ENCODE results near the gene PTAFR.

The PTAFR gene, protein sequence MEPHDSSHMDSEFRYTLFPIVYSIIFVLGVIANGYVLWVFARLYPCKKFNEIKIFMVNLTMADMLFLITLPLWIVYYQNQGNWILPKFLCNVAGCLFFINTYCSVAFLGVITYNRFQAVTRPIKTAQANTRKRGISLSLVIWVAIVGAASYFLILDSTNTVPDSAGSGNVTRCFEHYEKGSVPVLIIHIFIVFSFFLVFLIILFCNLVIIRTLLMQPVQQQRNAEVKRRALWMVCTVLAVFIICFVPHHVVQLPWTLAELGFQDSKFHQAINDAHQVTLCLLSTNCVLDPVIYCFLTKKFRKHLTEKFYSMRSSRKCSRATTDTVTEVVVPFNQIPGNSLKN

DNA sequence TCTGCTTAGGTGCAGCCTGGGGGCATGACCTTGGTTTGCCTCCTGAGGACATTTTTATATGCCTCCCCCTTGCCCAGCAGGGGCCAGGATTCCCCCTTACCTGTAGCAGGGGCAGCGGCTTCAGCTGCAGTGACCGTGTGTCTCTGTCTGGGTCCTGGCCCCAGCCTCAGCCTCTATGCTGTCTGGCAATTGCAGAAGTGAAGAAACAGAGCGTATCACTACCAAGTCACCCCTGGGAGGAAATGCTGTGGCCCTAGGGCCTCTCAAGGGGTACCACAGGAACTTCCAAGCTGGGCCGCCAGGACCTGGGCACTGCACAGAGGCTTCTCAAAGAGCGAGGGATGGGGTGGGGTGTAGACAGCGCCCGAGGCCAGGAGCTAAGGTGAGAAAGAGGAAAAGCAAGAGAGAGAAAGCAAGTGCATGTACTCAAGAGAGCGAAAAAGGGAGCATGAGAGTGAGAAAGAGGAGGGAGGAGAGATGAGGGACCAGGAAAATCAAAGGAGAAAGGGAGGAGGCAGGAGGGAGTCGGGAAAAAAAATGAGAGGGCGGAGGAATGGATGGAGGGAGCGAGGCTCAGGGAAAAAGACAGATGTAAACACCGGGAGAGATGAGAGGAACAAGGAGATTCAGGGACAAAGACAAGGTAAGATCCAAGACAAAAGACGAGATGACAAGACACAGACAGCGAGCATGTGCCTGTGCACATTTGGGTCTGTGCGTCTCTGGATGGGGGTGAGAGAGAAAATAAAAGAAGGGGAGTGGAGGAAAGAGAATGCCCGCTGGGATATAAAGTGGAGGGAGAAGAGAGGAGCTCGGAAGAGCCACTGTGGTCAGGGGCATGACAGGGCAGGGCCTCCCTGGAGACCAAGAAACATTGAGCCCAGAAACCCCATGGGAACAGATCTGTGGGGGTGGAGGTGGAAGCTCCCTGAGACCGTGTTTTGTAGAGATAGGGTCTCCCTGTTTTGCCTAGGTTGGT is at the start of gene PTAFR:
Gene PTAFR, minus strand, starts transcription at position 199 of the 979 bp plus-strand sequence. CDS start 25,669 bp downstream, outside the sequence.
- no peak for DNase-seq

DNA sequence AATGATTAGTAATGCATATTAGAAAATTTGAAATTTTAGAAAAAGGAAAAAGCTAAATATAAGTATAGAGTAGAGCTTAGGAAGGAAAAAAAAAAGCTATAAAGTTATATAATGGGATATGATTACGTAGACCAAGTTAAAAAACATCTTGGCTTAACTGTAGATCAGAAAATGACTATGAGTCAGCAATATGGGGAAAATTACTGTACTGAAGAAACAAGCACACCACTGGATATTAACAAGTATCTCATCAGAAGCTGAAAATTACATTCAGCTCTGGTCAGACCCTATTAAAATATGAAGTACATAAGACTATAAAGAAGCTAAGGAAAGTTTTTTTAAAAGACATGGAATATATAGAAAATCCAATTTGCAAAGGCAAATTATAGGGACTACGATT is 36.8 kb upstream of the PTAFR start:
- DNase-seq: no peak

DNA sequence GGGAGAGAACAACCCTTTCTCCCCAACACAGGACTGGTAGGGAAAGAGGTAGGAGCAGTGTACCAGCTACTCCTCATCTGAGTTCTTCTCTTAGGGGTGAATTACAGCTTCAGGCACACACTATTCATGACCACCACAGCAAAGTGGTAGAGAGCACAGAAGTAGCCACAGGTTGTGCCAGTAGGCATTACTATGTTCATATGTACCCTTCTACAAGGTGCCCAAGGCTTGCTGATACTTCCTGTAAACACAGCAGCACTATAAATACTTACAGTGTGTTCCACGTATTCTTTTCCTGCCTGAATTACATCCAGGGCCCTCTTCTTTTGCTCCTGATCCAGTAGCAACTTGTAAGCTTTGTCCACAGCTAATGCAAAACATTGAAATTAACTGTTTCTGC is 33.2 kb upstream of the PTAFR start:
- DNase-seq: no peak

DNA sequence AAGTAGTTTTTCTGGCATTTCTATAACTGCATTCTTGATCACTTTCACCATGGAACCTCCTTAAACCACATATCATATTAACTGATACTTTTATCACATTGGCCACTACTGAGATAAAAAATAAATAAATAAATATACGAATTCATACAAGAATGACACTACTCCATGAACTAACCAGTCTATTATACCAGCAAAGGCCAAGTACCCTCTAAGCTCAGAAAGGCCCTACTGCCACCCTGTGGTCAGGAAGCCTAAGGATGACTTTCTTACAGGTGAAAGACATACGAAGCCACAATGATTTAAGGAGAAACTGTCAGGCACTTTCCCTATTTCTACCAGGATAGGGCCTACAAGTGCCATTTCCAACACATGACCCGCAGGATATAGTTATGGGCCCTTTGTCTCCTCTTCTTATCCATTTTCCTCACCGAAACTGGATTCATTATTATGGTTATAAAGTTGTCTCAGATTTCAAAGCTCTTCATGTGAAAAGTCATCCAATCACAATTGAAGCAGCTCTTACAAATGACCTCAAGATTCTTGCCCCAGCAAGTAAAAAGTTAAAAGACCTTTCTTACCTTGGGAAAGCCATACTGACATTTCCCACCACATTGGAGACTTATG is 32.4 kb upstream of the PTAFR start:
- DNase-seq: peak; percentile 58

DNA sequence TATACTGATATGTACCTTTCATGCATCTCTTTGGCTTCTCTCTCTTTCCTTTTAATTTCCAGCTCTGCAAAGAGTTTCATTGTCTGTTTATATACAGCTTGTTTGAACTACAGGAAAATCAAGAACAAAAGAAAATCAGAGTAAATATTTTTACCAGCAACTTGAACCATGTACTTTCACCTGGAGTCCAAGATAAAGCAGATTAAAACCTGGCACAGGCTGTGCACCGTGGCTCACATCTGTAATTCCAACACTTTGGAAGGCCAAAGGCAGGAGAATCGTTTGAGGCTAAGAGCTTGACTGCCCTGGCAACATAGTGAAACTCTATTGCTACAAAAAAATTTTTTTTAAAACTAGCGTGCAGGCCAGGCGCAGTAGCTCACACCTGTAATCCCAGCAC is 28.8 kb upstream of the PTAFR start:
- no peak for DNase-seq

DNA sequence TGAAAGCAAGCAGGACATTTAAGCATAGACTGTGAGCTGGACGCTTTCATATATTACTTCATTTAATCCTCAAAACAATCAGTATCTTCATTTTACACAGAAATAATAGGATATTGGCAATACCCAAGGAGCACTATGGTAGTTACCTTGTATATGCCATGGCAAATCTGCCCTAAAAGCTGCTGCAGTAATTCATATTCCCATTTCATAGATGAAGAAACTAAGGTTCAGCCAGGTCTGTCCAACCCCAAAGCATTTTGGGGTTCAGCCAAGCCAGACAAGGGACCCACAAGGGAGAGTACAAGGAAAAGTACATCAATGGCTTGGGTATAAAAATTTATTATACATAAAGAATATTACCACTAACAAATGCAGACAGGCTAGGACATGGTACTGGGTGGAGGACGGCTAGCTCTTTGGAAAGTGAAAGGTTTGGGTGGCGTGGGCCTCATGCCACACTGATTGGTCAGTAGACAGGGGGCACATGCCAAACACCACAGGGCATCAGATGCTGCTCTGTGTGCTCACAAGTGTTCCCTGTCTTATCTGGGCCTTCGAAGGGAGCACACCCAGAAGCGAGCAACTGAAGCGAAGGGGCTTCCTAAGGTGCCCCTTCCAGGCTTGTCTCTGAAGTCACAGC is 23.9 kb upstream of the PTAFR start:
- DNase-seq: no peak

DNA sequence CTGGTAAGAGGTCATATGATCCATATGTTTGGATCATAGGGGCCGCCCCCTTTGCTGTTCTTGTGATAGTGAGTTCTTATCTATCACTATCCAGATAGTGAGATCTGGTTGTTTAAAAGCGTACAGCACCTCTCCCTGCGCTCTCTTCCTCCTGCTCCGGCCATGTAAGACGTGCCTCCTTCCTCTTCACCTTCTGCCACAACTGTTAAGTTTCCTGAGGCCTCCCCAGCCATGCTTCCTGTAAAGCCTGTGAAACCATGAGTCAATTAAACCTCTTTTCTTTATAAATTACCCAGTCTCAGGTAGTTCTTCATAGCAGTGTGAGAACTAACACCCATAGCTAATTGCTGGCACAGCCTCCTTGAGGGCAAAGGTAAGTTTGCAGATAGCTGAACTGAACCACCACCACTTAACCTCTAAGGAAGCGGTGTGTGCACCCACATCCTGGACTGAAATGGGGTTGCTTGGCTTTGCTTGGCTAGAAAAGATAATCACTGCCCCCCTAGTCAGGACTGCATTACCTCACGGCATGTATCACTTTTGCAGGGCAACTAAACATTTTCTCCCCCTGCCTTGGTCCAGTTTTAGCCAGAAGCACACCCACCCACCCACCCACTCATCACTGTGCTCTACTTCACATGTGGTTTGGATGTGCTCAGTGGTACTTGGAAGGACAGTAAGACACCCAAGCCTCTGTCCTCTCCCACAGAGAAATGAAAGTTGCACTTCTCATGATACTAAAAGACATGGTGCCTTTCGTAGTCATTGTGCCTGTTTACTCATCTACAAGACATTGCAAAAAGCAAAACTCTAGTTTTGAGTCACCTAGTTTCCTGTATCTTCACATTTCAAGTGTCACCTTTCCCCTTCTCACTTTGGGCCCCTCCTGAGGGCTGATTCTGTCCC is 23.1 kb upstream of the PTAFR start:
- DNase-seq: no peak

DNA sequence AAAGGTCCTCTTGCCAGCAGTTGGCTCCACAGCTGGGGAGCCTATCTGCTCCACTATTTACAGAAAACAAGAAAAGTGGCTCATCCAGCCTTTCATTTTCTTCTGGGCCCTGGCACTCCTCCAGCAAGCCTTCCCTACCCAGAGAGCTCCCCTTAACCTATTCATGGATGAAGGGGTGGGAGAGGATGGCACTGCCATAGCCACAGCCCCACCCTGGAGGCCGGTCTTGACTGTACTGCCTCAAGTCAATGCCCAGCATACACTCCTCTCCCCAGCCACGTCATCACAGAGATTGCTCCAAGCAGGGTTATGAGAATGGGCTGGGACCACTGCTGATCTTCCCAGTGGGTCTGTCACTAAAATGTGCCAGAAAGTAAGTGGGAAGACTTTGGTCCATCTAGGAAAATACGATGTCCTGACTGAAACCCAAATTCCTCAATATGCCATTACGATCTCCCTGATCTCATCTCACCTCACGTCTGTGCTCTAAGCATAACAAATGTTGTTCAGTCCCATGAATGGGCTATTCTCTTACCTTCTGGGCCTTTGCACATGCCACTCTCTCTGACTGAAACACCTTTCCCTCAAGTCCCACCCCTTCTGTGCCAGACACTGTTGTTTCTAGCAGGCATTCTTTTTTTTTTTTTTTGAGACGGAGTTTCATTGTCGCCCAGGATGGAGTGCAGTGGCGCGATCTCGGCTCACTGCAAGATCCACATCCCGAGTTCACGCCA is 21.4 kb upstream of the PTAFR start:
- no peak for DNase-seq

DNA sequence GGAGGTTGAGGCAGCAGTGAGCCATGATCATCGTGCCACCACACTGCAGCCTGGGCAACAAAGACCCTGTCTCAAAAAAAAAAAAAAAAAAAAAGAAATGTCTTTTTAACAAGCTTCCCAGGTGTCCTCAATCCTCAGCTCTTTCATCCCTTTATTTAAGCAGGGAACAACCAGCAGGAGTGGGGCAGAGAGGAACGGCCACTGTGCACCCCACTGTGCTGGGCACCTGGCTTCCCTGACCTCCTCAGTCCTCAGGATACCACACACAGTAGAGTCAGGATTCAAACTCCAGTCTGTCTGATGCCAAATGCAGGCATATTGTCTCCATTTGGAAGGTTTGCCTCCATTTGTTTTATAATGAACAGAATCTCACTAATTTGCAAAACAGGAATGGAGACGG is 19.8 kb upstream of the PTAFR start:
- no peak for DNase-seq

DNA sequence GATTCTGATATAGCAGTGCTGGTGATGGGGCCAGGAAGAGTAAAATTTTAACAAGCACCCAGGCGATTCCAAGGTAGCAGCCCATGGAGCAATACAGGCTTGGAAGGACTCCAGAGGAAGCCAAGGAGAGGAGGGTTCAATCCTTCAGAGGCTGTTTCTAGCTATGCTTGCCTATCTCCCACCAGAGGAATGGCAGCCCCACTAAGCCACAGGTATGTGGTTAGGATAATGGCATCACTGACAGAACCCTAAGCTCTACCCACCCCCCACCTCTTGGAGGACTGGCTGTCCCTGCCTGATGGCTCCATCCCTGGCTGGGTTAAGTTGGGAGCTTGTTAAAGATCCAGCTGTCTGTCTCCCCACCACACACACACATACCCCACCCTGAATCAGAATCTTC is 19.3 kb upstream of the PTAFR start:
- no peak for DNase-seq

DNA sequence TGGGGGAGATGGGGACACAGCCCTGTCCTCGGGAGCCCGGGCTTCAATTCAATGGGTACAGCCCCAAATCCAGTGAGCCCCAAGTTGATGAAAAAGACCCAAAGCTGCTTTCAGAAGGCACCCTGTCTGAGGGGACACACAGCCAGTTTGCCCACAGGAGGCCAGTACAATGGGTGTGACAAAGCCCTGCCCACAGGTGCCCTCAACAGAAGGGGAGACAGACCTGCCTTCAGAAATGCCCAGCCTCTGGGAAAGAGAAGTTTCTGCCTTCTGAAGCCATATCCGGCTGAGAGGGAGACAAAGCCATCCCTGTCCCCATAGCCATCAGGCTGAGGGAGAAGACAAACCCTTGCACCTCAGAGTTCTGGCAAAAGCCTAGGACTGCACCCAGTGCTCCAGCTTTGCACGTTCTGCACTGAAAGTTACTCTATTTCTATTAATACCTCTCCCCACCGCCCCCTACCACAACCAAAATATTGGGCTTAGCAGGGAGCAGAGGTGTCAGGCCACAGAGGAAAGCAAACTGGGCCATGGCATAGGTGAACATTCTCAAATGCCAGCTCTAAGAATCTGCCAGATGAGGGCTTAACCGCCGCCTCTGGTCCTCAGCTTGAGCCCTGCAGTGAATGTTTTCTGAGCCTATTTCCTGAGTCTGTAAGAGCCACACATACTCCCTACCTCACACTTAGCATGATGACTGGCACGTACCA is 18.0 kb upstream of the PTAFR start:
- no peak for DNase-seq

DNA sequence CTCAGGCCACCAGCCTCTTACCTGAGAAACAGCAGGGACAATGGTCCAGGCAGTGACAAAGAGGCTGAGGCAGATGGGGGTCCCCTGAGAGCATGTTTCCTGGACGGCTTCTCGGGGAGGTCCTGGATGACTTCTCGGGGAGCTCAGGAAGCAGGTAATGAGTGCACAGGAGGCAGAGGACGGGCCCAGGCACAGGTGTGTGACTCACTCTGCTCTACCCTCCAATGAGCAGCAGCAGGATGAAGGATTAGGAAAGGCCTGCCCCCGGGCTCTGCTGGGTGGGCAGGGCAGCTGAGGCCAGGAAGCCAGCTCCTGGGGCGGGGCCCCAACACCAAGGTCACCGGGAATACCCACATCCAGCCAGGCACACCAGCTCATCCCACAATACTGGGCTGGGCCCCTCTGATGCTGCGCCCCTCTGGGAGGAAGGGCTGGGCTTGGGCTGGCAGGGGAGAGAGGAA is 17.2 kb upstream of the PTAFR start:
- no peak for DNase-seq

DNA sequence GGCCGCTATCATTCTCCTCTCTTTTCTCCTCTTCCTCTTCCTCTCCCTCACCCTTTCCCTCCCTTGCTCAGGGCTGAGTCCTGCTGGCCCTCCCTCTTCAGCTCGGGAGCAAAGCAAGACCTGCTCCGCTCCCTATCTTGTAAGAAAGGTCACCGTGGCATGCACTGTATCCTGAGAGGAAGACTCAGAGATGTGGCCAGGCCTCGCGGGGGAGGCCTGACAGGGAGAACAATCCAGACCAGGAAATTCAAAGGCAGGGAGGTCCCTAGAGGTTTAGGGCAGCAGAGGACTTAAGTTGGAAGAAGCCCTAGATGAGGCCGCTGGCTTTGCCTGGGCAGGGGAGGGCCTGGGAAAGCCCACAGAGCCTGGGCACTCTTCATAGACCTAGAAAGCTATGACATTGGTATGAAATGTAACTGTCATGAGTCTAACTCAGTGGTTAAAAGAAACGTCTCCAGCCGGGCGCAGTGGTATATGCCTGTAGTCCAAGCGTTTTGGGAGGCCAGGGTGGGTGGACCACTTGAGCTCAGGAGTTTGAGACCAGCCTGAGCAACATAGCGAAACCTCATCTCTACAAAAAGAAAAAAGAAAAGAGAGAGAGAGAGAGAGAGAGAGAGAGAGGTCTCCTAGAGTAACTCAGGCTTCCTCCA is 14.6 kb upstream of the PTAFR start:
- peak; percentile 16 for DNase-seq

DNA sequence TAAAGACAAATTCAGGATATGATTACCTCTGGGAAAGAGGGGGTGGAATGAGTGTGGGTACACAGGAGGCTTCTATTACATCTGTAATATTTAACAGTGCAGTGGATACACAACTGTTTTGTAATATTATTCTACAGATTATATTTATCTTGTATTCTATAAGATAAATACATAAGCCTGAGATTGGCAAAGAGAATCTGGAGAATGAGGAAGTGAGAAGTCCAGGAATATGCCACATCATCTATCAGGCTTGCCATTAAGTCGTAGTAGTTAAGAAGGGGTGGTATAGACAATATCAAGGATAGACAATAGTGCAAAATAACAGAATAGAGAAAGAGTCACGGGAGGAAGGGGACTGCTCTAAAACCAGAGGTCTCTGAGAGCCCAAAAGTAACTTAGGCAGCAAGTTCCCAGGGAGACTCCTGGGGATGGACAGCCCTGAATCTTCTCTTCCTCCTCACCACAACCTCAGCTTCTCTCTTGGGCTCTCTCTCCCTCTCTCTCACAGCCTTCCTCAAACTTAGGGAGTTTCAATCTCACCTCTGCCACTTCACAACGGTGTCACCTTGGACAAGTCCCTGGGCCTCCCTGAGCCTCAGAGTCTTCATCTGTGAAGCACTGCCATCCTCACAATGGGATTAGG is 14.0 kb upstream of the PTAFR start:
- DNase-seq: no peak

DNA sequence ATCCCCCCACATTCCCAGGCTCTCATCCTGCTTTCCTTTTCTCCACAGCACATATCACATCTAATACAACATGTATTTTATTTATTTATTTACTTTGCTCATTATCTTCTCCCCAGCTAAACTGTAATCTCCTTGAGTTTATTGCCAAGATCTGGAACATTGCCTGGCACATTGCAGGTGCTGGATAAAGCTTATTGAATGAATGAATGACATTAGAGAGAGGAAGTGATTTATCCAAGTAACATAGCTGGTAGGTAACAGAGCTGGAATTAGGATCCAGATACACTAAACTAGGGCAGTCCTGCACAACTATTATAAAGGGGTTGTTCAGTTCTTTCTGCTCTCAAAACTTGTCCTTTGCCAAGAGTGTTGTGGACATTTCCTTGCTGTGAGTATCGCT is 8.6 kb upstream of the PTAFR start:
- DNase-seq: no peak

DNA sequence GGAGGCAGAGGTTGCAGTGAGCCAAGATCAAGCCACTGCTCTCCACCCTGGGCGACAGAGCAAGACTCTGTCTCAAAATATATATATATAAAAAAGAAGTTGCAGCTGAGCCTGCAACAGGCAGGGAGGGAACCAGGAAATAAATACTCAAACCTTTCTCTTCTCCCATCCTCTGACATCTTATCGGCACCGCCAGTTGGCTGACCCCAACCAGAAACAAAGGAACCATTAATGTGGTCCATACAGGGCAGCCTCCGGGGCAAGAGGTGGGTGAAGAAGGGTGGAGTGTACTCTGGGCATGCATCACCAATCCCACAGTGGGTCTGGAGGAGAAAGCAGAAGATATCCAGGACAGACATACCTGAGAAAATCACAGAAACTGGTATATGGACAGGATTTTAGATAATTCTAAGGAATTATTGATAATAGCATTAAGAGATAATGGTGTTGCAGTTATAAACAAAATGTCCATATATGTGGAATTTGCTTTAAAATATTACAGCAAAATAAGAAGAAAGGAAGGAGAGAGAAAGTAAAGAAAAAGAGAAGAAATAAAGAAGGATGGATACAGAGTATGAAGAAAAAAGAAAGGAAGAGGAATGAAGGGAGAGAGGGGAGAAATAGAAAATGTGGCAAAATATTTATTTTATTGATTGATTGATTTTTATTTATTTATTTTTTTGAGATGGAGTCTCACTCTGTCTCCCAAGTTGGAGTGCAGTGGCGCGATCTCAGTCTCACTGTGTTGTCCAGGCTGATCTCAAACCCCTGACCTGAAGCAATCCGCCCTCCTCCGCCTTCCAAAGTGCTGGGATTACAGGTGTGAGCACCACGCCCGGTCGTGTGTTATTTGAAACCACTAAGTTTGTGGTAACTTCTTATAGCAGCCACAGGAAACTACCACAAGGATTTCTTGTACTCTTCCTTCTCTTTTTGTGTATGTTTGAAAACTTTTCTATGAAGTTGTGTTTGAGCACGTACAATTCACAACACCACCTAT is 4.1 kb upstream of the PTAFR start:
- no peak for DNase-seq

DNA sequence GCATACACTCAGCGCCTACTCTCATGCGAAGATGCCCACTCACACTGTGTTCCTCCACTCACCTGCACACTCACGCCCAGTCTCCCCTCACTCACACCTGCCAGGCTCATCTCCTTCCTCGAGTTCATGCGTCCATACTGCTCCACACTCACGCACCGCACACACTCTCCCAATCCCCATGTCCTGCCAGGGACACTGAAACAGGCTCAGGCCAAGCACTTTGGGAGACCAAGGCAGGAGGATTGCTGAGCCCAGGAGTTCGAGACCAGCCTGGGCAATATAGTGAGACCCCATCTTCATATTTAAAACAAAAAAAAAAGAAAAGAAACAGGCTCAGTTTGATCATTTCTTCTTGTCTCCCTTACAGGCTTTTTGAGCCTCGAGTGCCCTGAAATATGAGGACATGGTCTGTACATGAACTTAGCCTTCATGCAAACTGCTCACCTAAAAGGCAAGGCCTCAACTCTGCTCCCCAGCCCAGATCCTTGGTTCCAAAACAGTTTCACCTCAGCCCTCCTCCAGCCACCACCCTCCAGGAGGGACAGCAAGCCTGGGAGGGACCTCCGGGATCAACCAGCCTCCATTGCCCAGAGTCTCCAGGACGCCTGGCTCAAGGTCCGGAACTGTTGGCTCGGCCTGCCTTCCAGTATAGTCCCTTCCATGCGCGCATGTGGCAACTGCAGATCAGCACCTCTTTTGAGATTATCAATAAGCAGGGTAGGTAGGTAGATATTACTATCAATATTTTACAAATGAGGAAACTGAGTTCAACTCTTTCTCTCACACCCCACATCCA is 2.4 kb upstream of the PTAFR start:
- DNase-seq: no peak

Measured in DMS153 (cell line).